Caco-2 (cell line): ENCODE measurements around the gene DDX3X. TPM values are rescaled to one million over a fixed set of nuclear protein-coding genes. Genes with fewer than 3 reads are reported as not detected.

Experiments
- BruUV-seq: library from RNA; stranded (reverse); fragments of 400-500 nt; replicated peaks from 2 replicates; lab custom pipeline; 2021; lab: Mats Ljungman, UMichigan
- CTCF ChIA-PET: fragments of 300-600 bp; sonication (Branson Sonifier 250); formaldehyde crosslinking; loops from one replicate; lab custom pipeline; 2022; ENCODE audit warnings: antibody characterized with exemption; lab: Charles Lee
- POLR2A ChIA-PET: fragments of 300-600 bp; sonication (Branson Sonifier 250); formaldehyde crosslinking; loops from one replicate; lab custom pipeline; 2022; ENCODE audit warnings: antibody characterized with exemption; lab: Charles Lee
- DNase-seq, 2 experiments: peaks; one replicate each; pipeline versions ENCODE4 v3.0.0 to v3.0.0-alpha.2; 2020 to 2022
- H3K27me3 ChIP-seq: replicated peaks from 2 replicates; pipeline ENCODE4 v1.6.0; 2011; ENCODE audit warnings: low read length; ENCODE audit not compliant: control insufficient read depth, insufficient read depth
- H3K36me3 ChIP-seq: 2 replicates; pipeline ENCODE4 v1.5.1; 2011; ENCODE audit warnings: low read length; ENCODE audit not compliant: control insufficient read depth, insufficient read depth
- H3K4me1 ChIP-seq: fragments of 250-450 bp; sonication (Bioruptor Pico); 2 replicates; pipeline ENCODE4 v1.5.1; 2020; ENCODE audit warnings: mild to moderate bottlenecking
- H3K4me3 ChIP-seq: 2 replicates; pipeline ENCODE4 v1.5.1; 2011; ENCODE audit warnings: low read depth, mild to moderate bottlenecking, control low read depth, low read length
- H3K9me3 ChIP-seq: fragments of 250-450 bp; sonication (Bioruptor Pico); 2 replicates; pipeline ENCODE4 v1.5.1; 2020; ENCODE audit warnings: mild to moderate bottlenecking, moderate library complexity
- H3K27ac Mint-ChIP-seq: one replicate; pipeline ENCODE4 v1.8.0; 2022; ENCODE audit warnings: mixed read lengths; ENCODE audit not compliant: unreplicated experiment
- H3K27me3 Mint-ChIP-seq: one replicate; pipeline ENCODE4 v1.8.0; 2022; ENCODE audit warnings: mixed read lengths; ENCODE audit not compliant: insufficient read depth, unreplicated experiment
- H3K36me3 Mint-ChIP-seq: one replicate; pipeline ENCODE4 v1.8.0; 2022; ENCODE audit warnings: mild to moderate bottlenecking, mixed read lengths; ENCODE audit not compliant: insufficient read depth, unreplicated experiment
- H3K4me1 Mint-ChIP-seq: one replicate; pipeline ENCODE4 v1.8.0; 2022; ENCODE audit warnings: low read depth, mixed read lengths; ENCODE audit not compliant: unreplicated experiment
- H3K4me3 Mint-ChIP-seq: one replicate; pipeline ENCODE4 v1.8.0; 2022; ENCODE audit warnings: mild to moderate bottlenecking, moderate library complexity, mixed read lengths; ENCODE audit not compliant: unreplicated experiment
- H3K9me3 Mint-ChIP-seq: one replicate; pipeline ENCODE4 v1.8.0; 2022; ENCODE audit warnings: mixed read lengths; ENCODE audit not compliant: unreplicated experiment
- CTCF ChIP-seq, 2 experiments: fragments of 200-600 bp in 1 of 2; IDR thresholded peaks; 1 replicate in 1 of 2; 2 replicates in 1 of 2; pipeline versions ENCODE4 v1.5.1 to v1.8.0; 2011 to 2022; ENCODE audit warnings: antibody characterized with exemption in 1 of 2, control low read depth in 1 of 2, inconsistent platforms in 1 of 2, low read depth in 1 of 2, low read length in 1 of 2, mild to moderate bottlenecking in 1 of 2, moderate library complexity in 1 of 2; ENCODE audit not compliant: insufficient read depth in 1 of 2, severe bottlenecking in 1 of 2, unreplicated experiment in 1 of 2
- intact Hi-C: fragments of 100-400 bp; cut with micrococcal nuclease; formaldehyde crosslinking; loops from one replicate; pipeline ENCODE4 v1.10.0; 2022; ENCODE audit not compliant: unreplicated experiment
- total RNA-seq: library from RNA; stranded (reverse); gene quantifications from 2 replicates; pipeline ENCODE4 v1.2.3, GENCODE V29; 2022

Gene DDX3X
- total RNA-seq, 1 experiment from 2014 or later = 302 TPM

- CTCF ChIA-PET = no interaction called here
- BruUV-seq = no TSS peak
- intact Hi-C loops = no loop called here
These were observed 44.9 kb upstream of the DDX3X start for GRCh38 chrX:41289095-41289494.

DNA sequence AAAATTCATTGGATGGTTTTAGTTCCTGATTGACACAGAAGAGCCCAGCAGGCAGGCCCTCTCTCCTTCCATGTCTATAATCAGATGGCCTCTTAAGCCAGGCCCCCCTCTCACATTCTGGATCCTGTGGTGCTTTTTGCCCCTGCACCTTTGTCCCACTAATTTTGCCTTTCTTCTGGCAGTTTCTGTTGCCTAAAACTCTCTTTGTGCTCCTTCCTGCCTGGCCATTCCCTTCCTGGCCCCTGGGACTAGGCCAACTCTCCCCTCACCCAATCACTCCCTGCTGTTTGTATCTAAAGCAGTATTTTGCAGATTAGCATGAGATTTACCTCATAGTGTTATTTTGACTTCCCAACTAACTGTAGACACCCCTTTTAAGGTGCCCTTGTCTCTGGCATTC is 42.7 kb upstream of the DDX3X start:
- H3K9me3 ChIP-seq = no peaks in the 10 kb centered on the region
- Mint-ChIP-seq H3K27ac (no peak overlapping the region), H3K27me3 (no peaks in the 10 kb centered on the region), H3K4me3 (no peak overlapping the region), H3K9me3 (no peaks in the 10 kb centered on the region), H3K4me1 (no peaks in the 10 kb centered on the region), H3K36me3 (no peaks in the 10 kb centered on the region)
- no peak overlapping the region for H3K4me3 ChIP-seq
- no peak for DNase-seq
- BruUV-seq = no TSS peak
- H3K36me3 ChIP-seq = no peaks in the 10 kb centered on the region
- H3K27me3 ChIP-seq = no peaks in the 10 kb centered on the region
- ChIA-PET CTCF (no interaction called here), POLR2A (interaction anchor here (0.6 kb wide), 1 partner anchor 42 kb away, joined by 5 read pairs; no protein-coding TSS in a partner anchor)
- TF ChIP-seq CTCF (IDR thresholded peaks at IDR 0.05; ENCODE audit: insufficient read depth in 1 of 2, low read depth in 1 of 2, low read length in 1 of 2, severe bottlenecking in 1 of 2, unreplicated experiment in 1 of 2) = no peak
- no peaks in the 10 kb centered on the region for H3K4me1 ChIP-seq
- intact Hi-C loops = no loop called here

More at GRCh38 chrX:41289095-41289494, 44.9 kb upstream of the DDX3X start:
- no peaks in the 10 kb centered on the region for H3K9me3 Mint-ChIP-seq
- H3K27ac Mint-ChIP-seq = no peak overlapping the region
- Histone ChIP-seq H3K9me3 (no peaks in the 10 kb centered on the region), H3K4me1 (no peaks in the 10 kb centered on the region), H3K36me3 (no peaks in the 10 kb centered on the region), H3K27me3 (no peaks in the 10 kb centered on the region), H3K4me3 (no peak overlapping the region)
- POLR2A ChIA-PET = interaction anchor here (0.6 kb wide), 1 partner anchor 292 kb away, joined by 3 read pairs; no protein-coding TSS in a partner anchor
- H3K4me3 Mint-ChIP-seq = no peak overlapping the region
- no peak for TF ChIP-seq CTCF (IDR thresholded peaks at IDR 0.05; ENCODE audit: insufficient read depth in 1 of 2, low read depth in 1 of 2, low read length in 1 of 2, severe bottlenecking in 1 of 2, unreplicated experiment in 1 of 2)
- no peaks in the 10 kb centered on the region for H3K4me1 Mint-ChIP-seq
- no peaks in the 10 kb centered on the region for H3K27me3 Mint-ChIP-seq
- no peaks in the 10 kb centered on the region for H3K36me3 Mint-ChIP-seq
- no peak for DNase-seq

DNA sequence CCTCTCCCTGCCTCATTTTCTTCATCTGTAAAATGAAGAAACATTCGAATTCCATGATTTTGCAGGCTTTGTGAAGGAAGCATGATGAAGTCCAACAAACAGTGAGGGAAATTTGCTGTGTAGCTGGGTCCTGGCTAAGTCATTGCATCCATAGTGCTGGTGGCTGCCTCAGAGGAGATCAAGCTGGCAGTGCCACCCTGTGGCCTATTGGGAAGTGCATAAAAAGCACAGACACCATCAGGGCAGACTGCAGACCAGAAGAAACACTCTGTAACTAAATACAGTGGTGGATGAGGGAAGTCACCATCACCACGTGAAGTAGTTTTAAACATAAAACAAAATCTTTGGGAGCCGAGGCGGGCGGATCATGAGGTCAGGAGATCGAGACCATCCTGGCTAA is 40.7 kb upstream of the DDX3X start:
- no peaks in the 10 kb centered on the region for H3K4me1 ChIP-seq
- no peaks in the 10 kb centered on the region for H3K27me3 ChIP-seq
- Mint-ChIP-seq H3K4me1 (no peaks in the 10 kb centered on the region), H3K27me3 (no peaks in the 10 kb centered on the region), H3K9me3 (no peaks in the 10 kb centered on the region), H3K36me3 (no peaks in the 10 kb centered on the region), H3K4me3 (no peak overlapping the region), H3K27ac (no peak overlapping the region)
- CTCF ChIA-PET = no interaction called here
- no peak for TF ChIP-seq CTCF (IDR thresholded peaks at IDR 0.05; ENCODE audit: insufficient read depth in 1 of 2, low read depth in 1 of 2, low read length in 1 of 2, severe bottlenecking in 1 of 2, unreplicated experiment in 1 of 2)
- no peak overlapping the region for H3K4me3 ChIP-seq
- no TSS peak for BruUV-seq
- H3K9me3 ChIP-seq = no peaks in the 10 kb centered on the region
- DNase-seq = peak in 1 of 2 experiments; percentile 17
- no peaks in the 10 kb centered on the region for H3K36me3 ChIP-seq
- intact Hi-C loops = no loop called here
- POLR2A ChIA-PET = no interaction called here
